IgD-negative memory B cell (primary cell): ENCODE results near the gene PRKAR1B. TPM values are rescaled to one million over a fixed set of nuclear protein-coding genes. Genes with fewer than 3 reads are reported as not detected.

ENCODE experiments used
- H3K27ac Mint-ChIP-seq, 3 donors: one replicate each; pipeline ENCODE4 v1.8.0; 2020 to 2022; ENCODE audit warnings: mild to moderate bottlenecking in 3 of 3, mixed read lengths in 3 of 3, moderate library complexity in 1 of 3
- H3K27me3 Mint-ChIP-seq: one replicate; pipeline ENCODE4 v1.8.0; 2021; ENCODE audit warnings: mixed read lengths
- H3K36me3 Mint-ChIP-seq: one replicate; pipeline ENCODE4 v1.8.0; 2020; ENCODE audit warnings: mild to moderate bottlenecking, mixed read lengths
- H3K4me1 Mint-ChIP-seq, 3 donors: one replicate each; pipeline ENCODE4 v1.8.0; 2020 to 2022; ENCODE audit warnings: mixed read lengths in 3 of 3, mild to moderate bottlenecking in 1 of 3
- H3K4me3 Mint-ChIP-seq, 4 donors: one replicate each; pipeline ENCODE4 v1.8.0; 2020 to 2022; ENCODE audit warnings: mild to moderate bottlenecking in 4 of 4, mixed read lengths in 4 of 4, moderate library complexity in 3 of 4
- H3K9me3 Mint-ChIP-seq, 3 donors: one replicate each; pipeline ENCODE4 v1.8.0; 2020 to 2021; ENCODE audit warnings: mixed read lengths in 3 of 3, mild to moderate bottlenecking in 1 of 3
- polyA plus RNA-seq: library from polyadenylated mRNA; unstranded; fragments of 300-500 nt; fragmentation: Illumina TruSeq; gene quantifications from one replicate; pipeline ENCODE4 v1.2.3, GENCODE V29; 2021

Gene PRKAR1B
- polyA plus RNA-seq, 1 donor from 2014 or later: 4.6 TPM

- no peak overlapping the region for H3K27ac Mint-ChIP-seq
- H3K4me1 Mint-ChIP-seq: peaks cover 0 to 5% (median 0%) of the 10 kb centered on the region in 3 donors
- no peaks in the 10 kb centered on the region for H3K9me3 Mint-ChIP-seq
- no peak overlapping the region for H3K4me3 Mint-ChIP-seq
- peaks cover 20% of the 10 kb centered on the region for H3K27me3 Mint-ChIP-seq
- H3K36me3 Mint-ChIP-seq: no peaks in the 10 kb centered on the region
Measured at GRCh38 chr7:516606-517456, 210.2 kb downstream of the PRKAR1B start.

GRCh38 chr7:516216-516605 lies 210.9 kb downstream of the PRKAR1B start:
- no peak overlapping the region for H3K4me3 Mint-ChIP-seq

GRCh38 chr7:515628-516027 lies 211.5 kb downstream of the PRKAR1B start:
- Mint-ChIP-seq H3K36me3 (no peaks in the 10 kb centered on the region), H3K9me3 (no peaks in the 10 kb centered on the region), H3K4me3 (peak overlapping the region in 1 of 4 donors; percentile 60), H3K27me3 (peaks cover 12% of the 10 kb centered on the region), H3K27ac (no peak overlapping the region), H3K4me1 (peaks cover 0 to 5% (median 0%) of the 10 kb centered on the region in 3 donors)

More at GRCh38 chr7:516216-516605, 210.9 kb downstream of the PRKAR1B start:
- H3K4me1 Mint-ChIP-seq: peaks cover 0 to 5% (median 0%) of the 10 kb centered on the region in 3 donors
- H3K27me3 Mint-ChIP-seq: peaks cover 16% of the 10 kb centered on the region
- H3K9me3 Mint-ChIP-seq: no peaks in the 10 kb centered on the region
- no peaks in the 10 kb centered on the region for H3K36me3 Mint-ChIP-seq
- peak overlapping the region in 1 of 3 donors; percentile 50 for H3K27ac Mint-ChIP-seq

GRCh38 chr7:514651-515598 lies 212.2 kb downstream of the PRKAR1B start:
- Mint-ChIP-seq H3K36me3 (no peaks in the 10 kb centered on the region), H3K4me3 (peak overlapping the region in 2 of 4 donors; percentile 24 to 60), H3K4me1 (peaks cover 0 to 5% (median 0%) of the 10 kb centered on the region in 3 donors), H3K27ac (no peak overlapping the region), H3K9me3 (no peaks in the 10 kb centered on the region), H3K27me3 (peaks cover 12% of the 10 kb centered on the region)

- H3K27me3 Mint-ChIP-seq: peaks cover 12% of the 10 kb centered on the region
- H3K4me3 Mint-ChIP-seq: peak overlapping the region in 1 of 4 donors; percentile 24
- H3K36me3 Mint-ChIP-seq: no peaks in the 10 kb centered on the region
- no peaks in the 10 kb centered on the region for H3K9me3 Mint-ChIP-seq
- no peak overlapping the region for H3K27ac Mint-ChIP-seq
- peaks cover 0 to 5% (median 0%) of the 10 kb centered on the region in 3 donors for H3K4me1 Mint-ChIP-seq
Measured at GRCh38 chr7:514242-514641, 212.8 kb downstream of the PRKAR1B start.

GRCh38 chr7:513521-514166 lies 213.4 kb downstream of the PRKAR1B start:
- H3K36me3 Mint-ChIP-seq: no peaks in the 10 kb centered on the region
- peak overlapping the region in 1 of 4 donors; percentile 24 for H3K4me3 Mint-ChIP-seq
- H3K27ac Mint-ChIP-seq: no peak overlapping the region
- peaks cover 0 to 5% (median 0%) of the 10 kb centered on the region in 3 donors for H3K4me1 Mint-ChIP-seq
- H3K9me3 Mint-ChIP-seq: no peaks in the 10 kb centered on the region
- H3K27me3 Mint-ChIP-seq: peaks cover 11% of the 10 kb centered on the region

- no peak overlapping the region for H3K27ac Mint-ChIP-seq
- H3K4me3 Mint-ChIP-seq: no peak overlapping the region
- H3K4me1 Mint-ChIP-seq: peaks cover 0 to 1% (median 0%) of the 10 kb centered on the region in 3 donors
- H3K36me3 Mint-ChIP-seq: no peaks in the 10 kb centered on the region
- H3K27me3 Mint-ChIP-seq: peaks cover 6% of the 10 kb centered on the region
- no peaks in the 10 kb centered on the region for H3K9me3 Mint-ChIP-seq
Measured at GRCh38 chr7:512541-513311, 214.4 kb downstream of the PRKAR1B start.

- Mint-ChIP-seq H3K27me3 (peaks cover 4% of the 10 kb centered on the region), H3K9me3 (no peaks in the 10 kb centered on the region), H3K36me3 (no peaks in the 10 kb centered on the region), H3K4me3 (no peak overlapping the region), H3K4me1 (no peaks in the 10 kb centered on the region), H3K27ac (no peak overlapping the region)
Measured at GRCh38 chr7:512146-512510, 215.0 kb downstream of the PRKAR1B start.

GRCh38 chr7:511476-512145 lies 215.5 kb downstream of the PRKAR1B start:
- Mint-ChIP-seq H3K27me3 (peaks cover 4% of the 10 kb centered on the region), H3K27ac (no peak overlapping the region), H3K9me3 (no peaks in the 10 kb centered on the region), H3K4me1 (no peaks in the 10 kb centered on the region), H3K36me3 (no peaks in the 10 kb centered on the region), H3K4me3 (no peak overlapping the region)

GRCh38 chr7:510782-511281 lies 216.2 kb downstream of the PRKAR1B start:
- H3K4me3 Mint-ChIP-seq: no peak overlapping the region
- no peak overlapping the region for H3K27ac Mint-ChIP-seq
- H3K27me3 Mint-ChIP-seq: no peaks in the 10 kb centered on the region
- H3K9me3 Mint-ChIP-seq: no peaks in the 10 kb centered on the region
- no peaks in the 10 kb centered on the region for H3K36me3 Mint-ChIP-seq
- no peaks in the 10 kb centered on the region for H3K4me1 Mint-ChIP-seq

GRCh38 chr7:510131-510481 lies 217.0 kb downstream of the PRKAR1B start:
- H3K4me1 Mint-ChIP-seq: no peaks in the 10 kb centered on the region
- no peaks in the 10 kb centered on the region for H3K9me3 Mint-ChIP-seq
- no peaks in the 10 kb centered on the region for H3K27me3 Mint-ChIP-seq
- no peak overlapping the region for H3K4me3 Mint-ChIP-seq
- no peak overlapping the region for H3K27ac Mint-ChIP-seq
- no peaks in the 10 kb centered on the region for H3K36me3 Mint-ChIP-seq

GRCh38 chr7:509426-510130 lies 217.5 kb downstream of the PRKAR1B start:
- no peaks in the 10 kb centered on the region for H3K4me1 Mint-ChIP-seq
- H3K27ac Mint-ChIP-seq: no peak overlapping the region
- no peaks in the 10 kb centered on the region for H3K27me3 Mint-ChIP-seq
- H3K36me3 Mint-ChIP-seq: no peaks in the 10 kb centered on the region
- H3K4me3 Mint-ChIP-seq: no peak overlapping the region
- no peaks in the 10 kb centered on the region for H3K9me3 Mint-ChIP-seq

GRCh38 chr7:508461-509170 lies 218.5 kb downstream of the PRKAR1B start:
- Mint-ChIP-seq H3K4me3 (no peak overlapping the region), H3K9me3 (no peaks in the 10 kb centered on the region), H3K27me3 (no peaks in the 10 kb centered on the region), H3K4me1 (no peaks in the 10 kb centered on the region), H3K36me3 (no peaks in the 10 kb centered on the region), H3K27ac (no peak overlapping the region)
